ENCODE measurements around the gene CRB3. TPM values are rescaled to one million over a fixed set of nuclear protein-coding genes. Genes with fewer than 3 reads are reported as not detected.
A peak's percentile ranks its signal among the peaks of the same experiment; 100 is the strongest.

Gene CRB3
- total and polyA plus RNA-seq, 9 of the 15 experiments (the other 6 are each of a cell fraction or from before 2014, with no cell fraction given), result 0.49 TPM; not detected in 8

DNA sequence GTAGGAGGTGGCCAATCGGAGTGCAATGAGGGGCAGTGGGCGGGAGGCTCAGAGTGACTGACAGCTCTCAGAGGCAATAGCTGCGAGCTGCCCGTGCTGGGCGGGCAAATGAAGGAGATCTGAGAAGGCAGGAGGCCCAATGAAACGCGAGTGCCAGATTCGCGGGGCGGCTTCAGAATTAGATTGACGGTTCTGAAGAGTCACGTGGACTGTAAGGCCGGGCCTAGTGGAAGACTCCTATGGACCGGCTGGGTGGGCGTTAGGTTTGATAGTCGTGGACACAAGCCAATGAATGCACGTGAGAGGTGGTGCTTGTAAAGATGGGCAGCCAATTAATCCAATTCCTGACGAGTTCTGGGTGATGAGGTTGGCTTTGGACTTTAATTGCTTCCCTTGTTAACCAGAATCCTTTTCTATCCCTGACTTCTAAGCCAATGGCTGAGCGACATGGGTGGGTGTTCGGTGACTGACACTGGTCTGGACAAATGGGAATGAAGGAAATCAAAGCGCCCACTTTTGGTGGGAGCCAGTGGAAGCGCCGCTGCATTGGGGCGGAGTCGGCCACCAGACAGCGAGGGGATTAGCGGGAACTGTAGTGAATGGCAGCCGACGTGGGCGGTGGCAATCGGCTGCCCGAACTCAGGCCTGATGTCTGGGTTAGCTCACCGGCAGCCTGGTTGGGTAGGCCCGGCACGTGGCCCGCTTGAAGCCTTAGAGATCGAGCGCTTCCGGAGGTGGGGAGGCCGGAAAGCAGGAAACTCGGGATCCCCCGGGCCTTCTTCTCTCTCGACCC, 38.9 kb upstream of the CRB3 start (continued):
- TF ChIP-seq, protein P1, sequence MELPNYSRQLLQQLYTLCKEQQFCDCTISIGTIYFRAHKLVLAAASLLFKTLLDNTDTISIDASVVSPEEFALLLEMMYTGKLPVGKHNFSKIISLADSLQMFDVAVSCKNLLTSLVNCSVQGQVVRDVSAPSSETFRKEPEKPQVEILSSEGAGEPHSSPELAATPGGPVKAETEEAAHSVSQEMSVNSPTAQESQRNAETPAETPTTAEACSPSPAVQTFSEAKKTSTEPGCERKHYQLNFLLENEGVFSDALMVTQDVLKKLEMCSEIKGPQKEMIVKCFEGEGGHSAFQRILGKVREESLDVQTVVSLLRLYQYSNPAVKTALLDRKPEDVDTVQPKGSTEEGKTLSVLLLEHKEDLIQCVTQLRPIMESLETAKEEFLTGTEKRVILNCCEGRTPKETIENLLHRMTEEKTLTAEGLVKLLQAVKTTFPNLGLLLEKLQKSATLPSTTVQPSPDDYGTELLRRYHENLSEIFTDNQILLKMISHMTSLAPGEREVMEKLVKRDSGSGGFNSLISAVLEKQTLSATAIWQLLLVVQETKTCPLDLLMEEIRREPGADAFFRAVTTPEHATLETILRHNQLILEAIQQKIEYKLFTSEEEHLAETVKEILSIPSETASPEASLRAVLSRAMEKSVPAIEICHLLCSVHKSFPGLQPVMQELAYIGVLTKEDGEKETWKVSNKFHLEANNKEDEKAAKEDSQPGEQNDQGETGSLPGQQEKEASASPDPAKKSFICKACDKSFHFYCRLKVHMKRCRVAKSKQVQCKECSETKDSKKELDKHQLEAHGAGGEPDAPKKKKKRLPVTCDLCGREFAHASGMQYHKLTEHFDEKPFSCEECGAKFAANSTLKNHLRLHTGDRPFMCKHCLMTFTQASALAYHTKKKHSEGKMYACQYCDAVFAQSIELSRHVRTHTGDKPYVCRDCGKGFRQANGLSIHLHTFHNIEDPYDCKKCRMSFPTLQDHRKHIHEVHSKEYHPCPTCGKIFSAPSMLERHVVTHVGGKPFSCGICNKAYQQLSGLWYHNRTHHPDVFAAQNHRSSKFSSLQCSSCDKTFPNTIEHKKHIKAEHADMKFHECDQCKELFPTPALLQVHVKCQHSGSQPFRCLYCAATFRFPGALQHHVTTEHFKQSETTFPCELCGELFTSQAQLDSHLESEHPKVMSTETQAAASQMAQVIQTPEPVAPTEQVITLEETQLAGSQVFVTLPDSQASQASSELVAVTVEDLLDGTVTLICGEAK (IDR thresholded peaks at IDR 0.05), result peak; percentile 66
- TF ChIP-seq, protein P1 (CRISPR knock-in tag; IDR thresholded peaks at IDR 0.05), result no peak
- TF ChIP-seq BRCA1 (IDR thresholded peaks at IDR 0.05) (no peak), BRCA1 (CRISPR knock-in tag; IDR thresholded peaks at IDR 0.05) (no peak), ZC3H11A (IDR thresholded peaks at IDR 0.05; ENCODE audit: low read depth, low read length) (no peak), SNIP1 (IDR thresholded peaks at IDR 0.05; ENCODE audit: low read depth) (no peak), ZNF175 (CRISPR knock-in tag; IDR thresholded peaks at IDR 0.05; ENCODE audit: low read depth) (peak; percentile 96; the same call in 1 of the 2 replicates), MYBL2 (IDR thresholded peaks at IDR 0.05; ENCODE audit: low read depth) (peak; percentile 31; the same call in 1 of the 2 replicates), MYBL2 (CRISPR knock-in tag; IDR thresholded peaks at IDR 0.05; ENCODE audit: borderline replicate concordance) (no peak), GTF2A2 (tag; IDR thresholded peaks at IDR 0.05) (no peak), RUNX1 (IDR thresholded peaks at IDR 0.05; ENCODE audit: low read depth) (no peak), ZNF121 (CRISPR knock-in tag; conservative IDR thresholded peaks at IDR 0.05) (no peak)
- TF ChIP-seq, protein P2, sequence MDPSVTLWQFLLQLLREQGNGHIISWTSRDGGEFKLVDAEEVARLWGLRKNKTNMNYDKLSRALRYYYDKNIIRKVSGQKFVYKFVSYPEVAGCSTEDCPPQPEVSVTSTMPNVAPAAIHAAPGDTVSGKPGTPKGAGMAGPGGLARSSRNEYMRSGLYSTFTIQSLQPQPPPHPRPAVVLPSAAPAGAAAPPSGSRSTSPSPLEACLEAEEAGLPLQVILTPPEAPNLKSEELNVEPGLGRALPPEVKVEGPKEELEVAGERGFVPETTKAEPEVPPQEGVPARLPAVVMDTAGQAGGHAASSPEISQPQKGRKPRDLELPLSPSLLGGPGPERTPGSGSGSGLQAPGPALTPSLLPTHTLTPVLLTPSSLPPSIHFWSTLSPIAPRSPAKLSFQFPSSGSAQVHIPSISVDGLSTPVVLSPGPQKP (CRISPR knock-in tag; IDR thresholded peaks at IDR 0.05), result no peak
- TF ChIP-seq, protein P3, sequence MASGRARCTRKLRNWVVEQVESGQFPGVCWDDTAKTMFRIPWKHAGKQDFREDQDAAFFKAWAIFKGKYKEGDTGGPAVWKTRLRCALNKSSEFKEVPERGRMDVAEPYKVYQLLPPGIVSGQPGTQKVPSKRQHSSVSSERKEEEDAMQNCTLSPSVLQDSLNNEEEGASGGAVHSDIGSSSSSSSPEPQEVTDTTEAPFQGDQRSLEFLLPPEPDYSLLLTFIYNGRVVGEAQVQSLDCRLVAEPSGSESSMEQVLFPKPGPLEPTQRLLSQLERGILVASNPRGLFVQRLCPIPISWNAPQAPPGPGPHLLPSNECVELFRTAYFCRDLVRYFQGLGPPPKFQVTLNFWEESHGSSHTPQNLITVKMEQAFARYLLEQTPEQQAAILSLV (tag; IDR thresholded peaks at IDR 0.05), result peak; percentile 70; the same call in 1 of the 2 replicates
- TF ChIP-seq, protein P4, sequence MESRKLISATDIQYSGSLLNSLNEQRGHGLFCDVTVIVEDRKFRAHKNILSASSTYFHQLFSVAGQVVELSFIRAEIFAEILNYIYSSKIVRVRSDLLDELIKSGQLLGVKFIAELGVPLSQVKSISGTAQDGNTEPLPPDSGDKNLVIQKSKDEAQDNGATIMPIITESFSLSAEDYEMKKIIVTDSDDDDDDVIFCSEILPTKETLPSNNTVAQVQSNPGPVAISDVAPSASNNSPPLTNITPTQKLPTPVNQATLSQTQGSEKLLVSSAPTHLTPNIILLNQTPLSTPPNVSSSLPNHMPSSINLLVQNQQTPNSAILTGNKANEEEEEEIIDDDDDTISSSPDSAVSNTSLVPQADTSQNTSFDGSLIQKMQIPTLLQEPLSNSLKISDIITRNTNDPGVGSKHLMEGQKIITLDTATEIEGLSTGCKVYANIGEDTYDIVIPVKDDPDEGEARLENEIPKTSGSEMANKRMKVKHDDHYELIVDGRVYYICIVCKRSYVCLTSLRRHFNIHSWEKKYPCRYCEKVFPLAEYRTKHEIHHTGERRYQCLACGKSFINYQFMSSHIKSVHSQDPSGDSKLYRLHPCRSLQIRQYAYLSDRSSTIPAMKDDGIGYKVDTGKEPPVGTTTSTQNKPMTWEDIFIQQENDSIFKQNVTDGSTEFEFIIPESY (CRISPR knock-in tag; IDR thresholded peaks at IDR 0.05), result peak; percentile 89

Measured in K562 (cell line).